Muscle of leg (tissue), 11 donors: ENCODE measurements around the gene CDH9. TPM values are rescaled to one million over a fixed set of nuclear protein-coding genes. Genes with fewer than 3 reads are reported as not detected.
"Not testable (repeated sequence)": the region's sequence is repeated elsewhere in the genome, so short reads cannot be mapped to it uniquely, and the experiment has no call there.

ENCODE experiments used
- DNase-seq: peaks from one replicate; pipeline ENCODE4 v3.0.0; 2013
- H3K27ac ChIP-seq: one replicate; pipeline ENCODE4 v1.5.1; 2013; ENCODE audit warnings: mild to moderate bottlenecking, low read length, control low read depth
- H3K27me3 ChIP-seq: one replicate; pipeline ENCODE4 v1.6.1; 2013; ENCODE audit warnings: low read length; ENCODE audit not compliant: control insufficient read depth, insufficient read depth
- H3K36me3 ChIP-seq: one replicate; pipeline ENCODE4 v1.6.1; 2013; ENCODE audit warnings: low read length; ENCODE audit not compliant: control insufficient read depth, insufficient read depth
- H3K4me1 ChIP-seq: one replicate; pipeline ENCODE4 v1.6.1; 2013; ENCODE audit warnings: low read length; ENCODE audit not compliant: control insufficient read depth, insufficient read depth
- H3K4me3 ChIP-seq: one replicate; pipeline ENCODE4 v1.5.1; 2013; ENCODE audit warnings: low read length, control low read depth
- H3K9me3 ChIP-seq: replicated peaks from 2 replicates; pipeline ENCODE4 v1.6.1; 2013; ENCODE audit warnings: low read depth, low read length; ENCODE audit not compliant: control insufficient read depth
- WGBS: methylation state at CpG from one replicate; pipeline ENCODE4 v1.1.5; 2013; ENCODE audit warnings: missing lambda C conversion rate; ENCODE audit not compliant: insufficient coverage; 5-methylcytosine and 5-hydroxymethylcytosine counted together
- polyA plus RNA-seq, 8 donors: library from polyadenylated mRNA; unstranded; fragments of 120-200 nt; gene quantifications; one replicate each; pipeline versions ENCODE4 v1.2.1 to v1.2.3, GENCODE V29; 2013; ENCODE audit warnings: inconsistent platforms in 1 of 8, low replicate concordance in 1 of 8; ENCODE audit not compliant: insufficient read length in 8 of 8, insufficient read depth in 1 of 8
- total RNA-seq: library from RNA; stranded (reverse); fragments of 120-200 nt; gene quantifications from one replicate; pipeline ENCODE4 v1.2.4, GENCODE V29; 2013

Gene CDH9
- total and polyA plus RNA-seq, 9 donors: 0.18 to 0.21 TPM; not detected in 7

- Histone ChIP-seq H3K36me3 (no peaks in the 10 kb centered on the region), H3K4me1 (no peaks in the 10 kb centered on the region), H3K27me3 (no peaks in the 10 kb centered on the region), H3K4me3 (no peak overlapping the region), H3K27ac (no peak overlapping the region), H3K9me3 (no peaks in the 10 kb centered on the region)
- DNase-seq: no peak
- no CpG with 5 or more reads among the region's 3 CpGs for WGBS
Observed at GRCh38 chr5:26889815-26890214, 148.6 kb downstream of the CDH9 start.

- Histone ChIP-seq H3K4me3 (no peak overlapping the region), H3K36me3 (no peaks in the 10 kb centered on the region), H3K4me1 (no peaks in the 10 kb centered on the region), H3K27ac (no peak overlapping the region), H3K27me3 (no peaks in the 10 kb centered on the region), H3K9me3 (no peaks in the 10 kb centered on the region)
- DNase-seq: peak; percentile 78
- WGBS: no CpG with 5 or more reads among the region's 2 CpGs
Observed at GRCh38 chr5:26884481-26884880, 153.9 kb downstream of the CDH9 start.

- no peak overlapping the region for H3K27ac ChIP-seq
- no peaks in the 10 kb centered on the region for H3K9me3 ChIP-seq
- H3K36me3 ChIP-seq: no peaks in the 10 kb centered on the region
- H3K4me3 ChIP-seq: no peak overlapping the region
- no peak for DNase-seq
- no CpG with 5 or more reads among the region's 5 CpGs for WGBS
- no peaks in the 10 kb centered on the region for H3K4me1 ChIP-seq
- H3K27me3 ChIP-seq: no peaks in the 10 kb centered on the region
Observed at GRCh38 chr5:26883375-26883774, 155.0 kb downstream of the CDH9 start.

GRCh38 chr5:26881901-26882300, 156.5 kb downstream of the CDH9 start:
- no CpG with 5 or more reads among the region's 2 CpGs for WGBS
- no peaks in the 10 kb centered on the region for H3K36me3 ChIP-seq

GRCh38 chr5:26877154-26877553, 161.2 kb downstream of the CDH9 start:
- Histone ChIP-seq H3K36me3 (no peaks in the 10 kb centered on the region), H3K27ac (no peak overlapping the region), H3K9me3 (no peaks in the 10 kb centered on the region), H3K4me1 (no peaks in the 10 kb centered on the region), H3K27me3 (no peaks in the 10 kb centered on the region), H3K4me3 (no peak overlapping the region)
- WGBS: 89% methylated on average over 4 of the region's 4 CpGs
- no peak for DNase-seq

More at GRCh38 chr5:26881901-26882300, 156.5 kb downstream of the CDH9 start:
- DNase-seq: no peak
- H3K27ac ChIP-seq: no peak overlapping the region
- H3K27me3 ChIP-seq: no peaks in the 10 kb centered on the region
- H3K4me3 ChIP-seq: no peak overlapping the region
- H3K9me3 ChIP-seq: no peaks in the 10 kb centered on the region
- H3K4me1 ChIP-seq: no peaks in the 10 kb centered on the region

- Histone ChIP-seq H3K27ac (no peak overlapping the region), H3K36me3 (no peaks in the 10 kb centered on the region), H3K4me3 (no peak overlapping the region), H3K4me1 (no peaks in the 10 kb centered on the region), H3K27me3 (no peaks in the 10 kb centered on the region), H3K9me3 (no peaks in the 10 kb centered on the region)
- WGBS: no CpG with 5 or more reads among the region's 3 CpGs
- no peak for DNase-seq
Observed at GRCh38 chr5:26872337-26872736, 166.0 kb downstream of the CDH9 start.

GRCh38 chr5:26869781-26870180, 168.6 kb downstream of the CDH9 start:
- WGBS: no CpG with 5 or more reads among the region's 1 CpG
- H3K36me3 ChIP-seq: no peaks in the 10 kb centered on the region
- DNase-seq: no peak

GRCh38 chr5:26868504-26868903, 169.9 kb downstream of the CDH9 start:
- DNase-seq: no peak
- Histone ChIP-seq H3K4me3 (no peak overlapping the region), H3K4me1 (no peaks in the 10 kb centered on the region), H3K27ac (no peak overlapping the region), H3K36me3 (no peaks in the 10 kb centered on the region), H3K27me3 (no peaks in the 10 kb centered on the region), H3K9me3 (no peaks in the 10 kb centered on the region)
- WGBS: 80% methylated on average over 1 of the region's 3 CpGs

More at GRCh38 chr5:26869781-26870180, 168.6 kb downstream of the CDH9 start:
- no peak overlapping the region for H3K4me3 ChIP-seq
- H3K27ac ChIP-seq: no peak overlapping the region
- H3K27me3 ChIP-seq: no peaks in the 10 kb centered on the region
- H3K4me1 ChIP-seq: no peaks in the 10 kb centered on the region
- no peaks in the 10 kb centered on the region for H3K9me3 ChIP-seq

GRCh38 chr5:26864061-26864460, 174.3 kb downstream of the CDH9 start:
- no peaks in the 10 kb centered on the region for H3K9me3 ChIP-seq
- no peaks in the 10 kb centered on the region for H3K4me1 ChIP-seq
- no peak for DNase-seq
- WGBS: no CpG with 5 or more reads among the region's 4 CpGs
- no peak overlapping the region for H3K4me3 ChIP-seq
- no peaks in the 10 kb centered on the region for H3K27me3 ChIP-seq
- no peaks in the 10 kb centered on the region for H3K36me3 ChIP-seq
- no peak overlapping the region for H3K27ac ChIP-seq

- Histone ChIP-seq H3K4me1 (no peaks in the 10 kb centered on the region), H3K27ac (no peak overlapping the region), H3K36me3 (no peaks in the 10 kb centered on the region), H3K9me3 (peaks cover 17% of the 10 kb centered on the region), H3K4me3 (no peak overlapping the region), H3K27me3 (no peaks in the 10 kb centered on the region)
- no peak for DNase-seq
Observed at GRCh38 chr5:26856238-26856637, 182.1 kb downstream of the CDH9 start.

- DNase-seq, H3K36me3 ChIP-seq, H3K27ac ChIP-seq, H3K4me3 ChIP-seq, H3K27me3 ChIP-seq, H3K4me1 ChIP-seq: not testable (repeated sequence)
- peaks cover 17% of the 10 kb centered on the region for H3K9me3 ChIP-seq
- WGBS: 83% methylated on average over 8 of the region's 8 CpGs
Observed at GRCh38 chr5:26852450-26852849, 185.9 kb downstream of the CDH9 start.
